Measurements from ENCODE around the gene CDHR2. TPM values are rescaled to one million over a fixed set of nuclear protein-coding genes. Genes with fewer than 3 reads are reported as not detected.

The CDHR2 gene
- total and polyA plus RNA-seq, 2 donors from 2014 or later: 4.2 to 8.0 TPM

- no peaks in the 10 kb centered on the region for H3K36me3 ChIP-seq (ENCODE audit: control insufficient read depth in 2 of 3, insufficient read depth in 3 of 3, low read length in 3 of 3)
- H3K27ac ChIP-seq (ENCODE audit: low read depth in 2 of 2, low read length in 2 of 2): peak overlapping the region; percentile 55 to 75
- FAIRE-seq (no peak), DNase-seq (peak; percentile 67 to 89 (median 84))
- intact Hi-C loops (cut with DNase I): no loop called here
- no peaks in the 10 kb centered on the region for H3K27me3 ChIP-seq (ENCODE audit: control insufficient read depth, insufficient read depth, low read length)
- H3K9me3 ChIP-seq (ENCODE audit: control insufficient read depth in 2 of 3, insufficient read depth in 1 of 3, low read length in 3 of 3): no peaks in the 10 kb centered on the region
- no peak overlapping the region for H3K4me3 ChIP-seq (ENCODE audit: low read length in 3 of 3)
- TF ChIP-seq CTCF (IDR thresholded peaks at IDR 0.05; ENCODE audit: borderline replicate concordance, extremely low read depth, insufficient read depth): no peak
- peaks cover 0 to 19% (median 9%) of the 10 kb centered on the region in 3 donors for H3K4me1 ChIP-seq (ENCODE audit: control insufficient read depth in 2 of 3, insufficient read depth in 2 of 3, low read depth in 1 of 3, low read length in 3 of 3)
- H3K9ac ChIP-seq (ENCODE audit: low read length in 3 of 3): peak overlapping the region in 1 of 3 donors; percentile 77
These were observed 7.6 kb upstream of the CDHR2 start for GRCh38 chr5:176541338-176542134.

DNA sequence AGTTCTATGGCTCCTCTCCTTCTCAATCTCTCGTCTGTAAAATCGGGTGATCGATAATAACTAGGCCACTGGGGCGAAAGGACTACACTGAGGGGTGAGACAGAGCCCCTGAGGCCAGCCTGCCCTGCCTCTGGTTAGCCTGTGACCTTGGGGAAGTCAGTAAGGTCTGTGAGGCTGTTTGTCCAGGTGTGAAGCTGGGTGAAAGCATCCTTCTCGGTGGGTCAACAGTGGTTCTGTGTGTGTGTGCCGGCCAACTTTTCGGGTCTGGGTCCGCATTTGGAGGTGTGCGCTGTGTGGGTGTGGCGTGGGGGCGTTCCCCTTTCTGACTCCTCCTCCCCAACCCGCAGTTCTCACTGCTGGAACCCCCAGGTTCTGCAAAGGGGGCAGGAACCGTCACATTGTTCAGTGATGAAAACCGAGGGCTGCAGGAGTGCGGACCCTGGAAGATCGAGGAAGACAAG is 7.0 kb upstream of the CDHR2 start:
- Histone ChIP-seq H3K27me3 (ENCODE audit: control insufficient read depth, insufficient read depth, low read length) (no peaks in the 10 kb centered on the region), H3K9ac (ENCODE audit: low read length in 3 of 3) (peak overlapping the region in 2 of 3 donors; percentile 32 to 77), H3K4me3 (ENCODE audit: low read length in 3 of 3) (peak overlapping the region; percentile 46 to 59 (median 48)), H3K9me3 (ENCODE audit: control insufficient read depth in 2 of 3, insufficient read depth in 1 of 3, low read length in 3 of 3) (no peaks in the 10 kb centered on the region), H3K27ac (ENCODE audit: low read depth in 2 of 2, low read length in 2 of 2) (peak overlapping the region; percentile 75 to 82), H3K4me1 (ENCODE audit: control insufficient read depth in 2 of 3, insufficient read depth in 2 of 3, low read depth in 1 of 3, low read length in 3 of 3) (peaks cover 0 to 19% (median 9%) of the 10 kb centered on the region in 3 donors), H3K36me3 (ENCODE audit: control insufficient read depth in 2 of 3, insufficient read depth in 3 of 3, low read length in 3 of 3) (no peaks in the 10 kb centered on the region)
- FAIRE-seq (no peak), DNase-seq (peak in 2 of 5 donors; percentile 73 to 76)
- intact Hi-C loops (cut with DNase I): no loop called here
- TF ChIP-seq CTCF (IDR thresholded peaks at IDR 0.05; ENCODE audit: borderline replicate concordance, extremely low read depth, insufficient read depth): no peak

DNA sequence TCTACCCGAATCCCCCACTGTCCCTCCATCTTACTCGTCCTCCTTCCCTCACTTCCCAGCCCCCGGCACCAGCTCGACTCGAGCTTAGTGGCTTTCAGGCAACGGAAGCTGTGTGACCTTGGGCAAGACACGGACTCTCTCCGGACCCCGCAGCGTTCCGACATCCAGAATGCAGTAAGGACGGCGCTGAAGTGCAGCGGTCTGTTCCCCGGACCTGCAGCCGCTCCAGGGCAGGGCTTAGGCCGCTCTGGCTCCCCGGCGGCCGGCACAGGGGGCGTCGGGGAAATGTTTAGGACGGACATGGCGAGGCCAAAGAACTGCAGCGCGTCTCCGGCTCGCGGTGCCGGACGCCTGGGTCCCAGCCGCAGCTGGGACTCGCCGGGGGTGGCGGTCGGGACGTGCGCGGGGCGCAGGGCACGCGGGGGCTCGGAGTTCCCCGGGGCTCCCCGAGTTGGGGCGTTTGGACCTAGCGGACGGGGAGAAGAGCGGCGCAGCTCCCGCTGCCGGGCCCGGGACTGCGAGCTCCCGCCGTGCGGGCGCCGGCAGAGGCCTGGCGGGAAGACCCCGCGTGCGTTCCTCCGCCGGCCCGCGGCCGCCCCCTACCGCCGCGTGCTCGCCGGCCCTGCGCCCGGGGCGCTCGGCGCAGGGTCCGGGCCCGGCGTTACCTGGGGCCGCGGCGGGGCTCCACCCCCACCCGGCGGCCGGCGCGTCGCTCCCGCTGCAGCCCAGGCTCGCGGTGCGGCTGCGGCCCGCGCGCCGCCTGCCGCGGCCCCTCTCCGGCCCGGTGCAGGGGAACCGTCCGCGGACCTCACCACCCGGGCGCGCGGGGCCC is 6.3 kb upstream of the CDHR2 start:
- intact Hi-C loops (cut with DNase I): no loop called here
- DNase-seq: peak in 4 of 5 donors; percentile 32 to 80 (median 66)

More for the DNA sequence above, 6.3 kb upstream of the CDHR2 start:
- Histone ChIP-seq H3K4me1 (ENCODE audit: control insufficient read depth in 2 of 3, insufficient read depth in 2 of 3, low read depth in 1 of 3, low read length in 3 of 3) (peaks cover 0 to 19% (median 9%) of the 10 kb centered on the region in 3 donors), H3K4me3 (ENCODE audit: low read length in 3 of 3) (peak overlapping the region; percentile 46 to 81 (median 48)), H3K9me3 (ENCODE audit: control insufficient read depth in 2 of 3, insufficient read depth in 1 of 3, low read length in 3 of 3) (no peaks in the 10 kb centered on the region), H3K27me3 (ENCODE audit: control insufficient read depth, insufficient read depth, low read length) (no peaks in the 10 kb centered on the region), H3K27ac (ENCODE audit: low read depth in 2 of 2, low read length in 2 of 2) (peak overlapping the region; percentile 82 to 92), H3K36me3 (ENCODE audit: control insufficient read depth in 2 of 3, insufficient read depth in 3 of 3, low read length in 3 of 3) (no peaks in the 10 kb centered on the region), H3K9ac (ENCODE audit: low read length in 3 of 3) (peak overlapping the region in 2 of 3 donors; percentile 29 to 77)
- FAIRE-seq: no peak
- peak; percentile 23 for TF ChIP-seq CTCF (IDR thresholded peaks at IDR 0.05; ENCODE audit: borderline replicate concordance, extremely low read depth, insufficient read depth)
